Fibroblast of pulmonary artery (primary cell): ENCODE data around the gene RCBTB2.
"Not testable (repeated sequence)": the region's sequence is repeated elsewhere in the genome, so short reads cannot be mapped to it uniquely, and the experiment has no call there.

Source experiments
- DNase-seq: peaks from one replicate; pipeline ENCODE4 v3.0.0-alpha.2; 2010; ENCODE audit warnings: low read depth
- H3K4me3 ChIP-seq: replicated peaks from 2 replicates; pipeline ENCODE4 v1.5.1; 2011; ENCODE audit warnings: low read depth, mild to moderate bottlenecking, control low read depth, low read length, moderate library complexity
- CTCF ChIP-seq: IDR thresholded peaks from 2 replicates; pipeline ENCODE4 v1.5.1; 2011; ENCODE audit warnings: mild to moderate bottlenecking, control low read depth, low read length, inconsistent platforms; ENCODE audit errors: missing control alignments

RCBTB2 gene

GRCh38 chr13:48532506-48533499, at the start of gene RCBTB2:
RCBTB2 (minus strand) TSS chr13:48533080; CDS start chr13:48521939, 11,141 bp downstream.
- DNase-seq = peak; percentile 99
- no peak for TF ChIP-seq CTCF
- H3K4me3 ChIP-seq = peak within 1 kb of the TSS; percentile 81

GRCh38 chr13:48582084-48582483, 49.2 kb upstream of the RCBTB2 start:
- no peak for TF ChIP-seq CTCF
- DNase-seq = no peak
- H3K4me3 ChIP-seq = no peak overlapping the region

GRCh38 chr13:48580896-48581295, 48.0 kb upstream of the RCBTB2 start:
- no peak for DNase-seq
- TF ChIP-seq CTCF = no peak

GRCh38 chr13:48580185-48580803, 47.4 kb upstream of the RCBTB2 start:
- H3K4me3 ChIP-seq = no peak overlapping the region
- TF ChIP-seq CTCF = peak; percentile 69
- peak; percentile 80 for DNase-seq

More at GRCh38 chr13:48580896-48581295, 48.0 kb upstream of the RCBTB2 start:
- H3K4me3 ChIP-seq = no peak overlapping the region

GRCh38 chr13:48579919-48580180, 47.0 kb upstream of the RCBTB2 start:
- not testable (repeated sequence) for H3K4me3 ChIP-seq, DNase-seq

- H3K4me3 ChIP-seq = no peak overlapping the region
- no peak for TF ChIP-seq CTCF
- DNase-seq = no peak
Measured at GRCh38 chr13:48579165-48579918, 46.5 kb upstream of the RCBTB2 start.
